Hematopoietic multipotent progenitor cell treated with erythropoietin and hydrocortisone succinate and interleukin-3 and kit ligand, for 6 days (in vitro differentiated cells): ENCODE results near the gene DLGAP1.

Source experiments
- DNase-seq: peaks from one replicate; pipeline ENCODE4 v3.0.0-alpha.2; 2015

Gene DLGAP1

GRCh38 chr18:3982541-3982940 is 472.6 kb downstream of the DLGAP1 start:
- DNase-seq: no peak

GRCh38 chr18:3979024-3979423 is 476.1 kb downstream of the DLGAP1 start:
- no peak for DNase-seq

- DNase-seq: no peak
These were observed 481.8 kb downstream of the DLGAP1 start for GRCh38 chr18:3973191-3973850.

GRCh38 chr18:3972291-3972930 is 482.7 kb downstream of the DLGAP1 start:
- DNase-seq: no peak

GRCh38 chr18:3970929-3971328 is 484.2 kb downstream of the DLGAP1 start:
- DNase-seq: peak; percentile 48

GRCh38 chr18:3967359-3968180 is 487.5 kb downstream of the DLGAP1 start:
- DNase-seq: no peak

GRCh38 chr18:3966642-3967358 is 488.3 kb downstream of the DLGAP1 start:
- no peak for DNase-seq

GRCh38 chr18:3966246-3966641 is 488.9 kb downstream of the DLGAP1 start:
- DNase-seq: no peak

GRCh38 chr18:3960977-3961376 is 494.1 kb downstream of the DLGAP1 start:
- no peak for DNase-seq

GRCh38 chr18:3960142-3960541 is 495.0 kb downstream of the DLGAP1 start:
- no peak for DNase-seq

GRCh38 chr18:3952031-3952430 is 503.1 kb downstream of the DLGAP1 start:
- DNase-seq: no peak

GRCh38 chr18:3950668-3951404 is 504.3 kb downstream of the DLGAP1 start:
- no peak for DNase-seq

- no peak for DNase-seq
These were observed 506.1 kb downstream of the DLGAP1 start for GRCh38 chr18:3948958-3949357.

- DNase-seq: no peak
These were observed 507.7 kb downstream of the DLGAP1 start for GRCh38 chr18:3947383-3947782.

GRCh38 chr18:3935305-3935704 is 519.8 kb downstream of the DLGAP1 start:
- DNase-seq: no peak

- DNase-seq: no peak
These were observed 522.8 kb downstream of the DLGAP1 start for GRCh38 chr18:3932276-3932675.

GRCh38 chr18:3931542-3932112 is 523.5 kb downstream of the DLGAP1 start:
- DNase-seq: no peak

- no peak for DNase-seq
These were observed 524.1 kb downstream of the DLGAP1 start for GRCh38 chr18:3931013-3931315.

- peak; percentile 18 for DNase-seq
These were observed 524.7 kb downstream of the DLGAP1 start for GRCh38 chr18:3930126-3931012.

- DNase-seq: no peak
These were observed 530.7 kb downstream of the DLGAP1 start for GRCh38 chr18:3924455-3924854.

GRCh38 chr18:3923750-3924149 is 531.4 kb downstream of the DLGAP1 start:
- no peak for DNase-seq
